LoVo (cell line): ENCODE results near the gene PRDM16.

Source experiments
- DNase-seq: peaks from one replicate; pipeline ENCODE4 v3.0.0-alpha.2; 2016; ENCODE audit warnings: low spot score

The PRDM16 gene

GRCh38 chr1:3053986-3054385 is 15.0 kb upstream of the PRDM16 start:
- DNase-seq: no peak

DNA sequence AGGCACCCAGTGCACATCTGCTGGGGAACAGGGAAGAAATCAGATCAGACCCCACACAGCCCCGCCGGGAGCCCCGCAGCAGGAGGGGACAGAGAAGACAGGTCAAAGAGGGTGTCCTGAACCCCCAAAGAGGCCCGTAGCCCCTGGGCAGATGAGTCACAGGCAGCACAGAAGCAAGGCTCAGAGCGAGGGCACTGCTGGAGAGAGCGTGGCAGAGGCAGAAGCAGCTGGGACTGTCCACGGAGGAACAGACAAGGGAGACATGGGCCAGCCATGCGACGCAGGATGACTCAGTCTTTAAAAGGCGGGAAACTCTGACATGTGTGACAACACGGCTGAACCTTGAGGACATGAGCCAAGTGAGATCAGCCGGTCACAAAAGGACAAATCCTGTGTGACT is 14.5 kb upstream of the PRDM16 start:
- no peak for DNase-seq

DNA sequence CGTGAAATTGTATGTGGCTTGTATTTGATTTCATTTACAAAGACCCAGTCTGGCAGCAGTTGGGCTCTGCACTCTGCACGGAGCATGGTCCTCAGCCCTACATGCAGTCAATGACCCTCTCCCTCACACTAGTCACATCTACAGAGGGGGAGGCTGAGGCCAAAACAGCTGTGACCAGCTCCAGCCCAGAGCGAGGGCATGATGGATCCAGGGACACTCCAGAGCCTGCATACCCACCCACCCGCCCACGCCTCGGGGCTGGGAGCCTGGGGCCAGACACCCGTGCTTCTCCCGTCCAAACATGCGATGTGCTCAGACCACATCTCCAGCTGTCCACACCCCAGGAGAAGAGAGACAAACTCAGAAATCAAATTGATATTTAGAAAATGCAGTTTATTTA is 14.0 kb upstream of the PRDM16 start:
- no peak for DNase-seq

- no peak for DNase-seq
These were observed 12.4 kb upstream of the PRDM16 start for GRCh38 chr1:3056641-3057040.

DNA sequence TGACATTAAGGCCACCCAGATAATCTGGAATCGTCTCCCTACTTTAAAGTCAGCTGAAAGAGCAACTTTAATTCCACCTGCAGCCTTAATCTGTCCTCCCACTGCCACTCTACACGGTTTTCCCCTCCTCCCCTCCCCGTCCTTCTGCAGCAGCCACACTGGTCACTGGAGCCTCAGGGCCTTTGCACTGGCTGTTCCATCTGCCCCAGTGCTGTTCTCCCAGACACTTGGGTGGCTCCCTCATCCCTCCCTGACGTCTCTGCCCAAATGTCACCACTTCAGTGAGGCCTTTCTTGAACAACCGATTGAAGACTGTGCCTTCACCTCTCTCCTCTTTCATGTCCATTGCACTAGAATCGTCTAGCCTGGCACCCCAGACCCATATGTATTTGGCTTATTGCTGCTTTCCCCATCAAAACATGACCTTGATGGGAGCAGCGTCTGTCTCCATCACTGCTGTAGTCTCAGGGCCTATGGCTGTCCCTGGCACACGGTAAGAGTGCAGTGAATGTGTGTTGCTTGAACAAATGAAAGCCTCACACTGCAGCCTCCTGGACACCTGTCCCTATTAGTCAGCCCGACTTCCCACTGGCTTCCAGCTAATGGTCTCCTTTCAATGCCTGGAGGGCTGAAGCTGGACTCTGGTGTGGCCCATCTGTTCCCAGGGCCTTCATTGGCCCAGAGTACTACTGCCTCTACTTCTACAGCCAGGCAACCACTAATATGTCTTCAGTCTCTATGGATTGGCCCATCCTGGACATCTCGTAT is 10.6 kb upstream of the PRDM16 start:
- no peak for DNase-seq

DNA sequence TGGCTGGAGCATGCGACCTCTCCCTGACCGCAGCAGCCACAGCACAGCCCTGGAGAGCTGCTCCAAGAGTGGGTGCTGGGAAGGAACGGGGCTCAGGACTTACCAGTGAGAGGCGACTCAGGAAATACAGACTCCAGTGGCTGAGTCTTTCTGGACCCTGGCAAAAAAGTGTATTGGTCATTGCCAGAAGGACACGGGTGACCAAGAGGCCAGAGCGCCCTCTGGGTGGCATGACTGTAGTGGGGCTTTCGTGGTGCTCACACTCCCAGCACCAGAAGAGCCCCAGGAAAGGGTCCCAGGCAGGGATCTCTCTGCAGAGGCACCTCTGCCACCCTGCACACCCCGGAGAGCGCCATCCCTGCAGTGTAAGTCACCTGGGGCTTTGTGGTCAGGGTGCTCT is 8.9 kb upstream of the PRDM16 start:
- DNase-seq: no peak

DNA sequence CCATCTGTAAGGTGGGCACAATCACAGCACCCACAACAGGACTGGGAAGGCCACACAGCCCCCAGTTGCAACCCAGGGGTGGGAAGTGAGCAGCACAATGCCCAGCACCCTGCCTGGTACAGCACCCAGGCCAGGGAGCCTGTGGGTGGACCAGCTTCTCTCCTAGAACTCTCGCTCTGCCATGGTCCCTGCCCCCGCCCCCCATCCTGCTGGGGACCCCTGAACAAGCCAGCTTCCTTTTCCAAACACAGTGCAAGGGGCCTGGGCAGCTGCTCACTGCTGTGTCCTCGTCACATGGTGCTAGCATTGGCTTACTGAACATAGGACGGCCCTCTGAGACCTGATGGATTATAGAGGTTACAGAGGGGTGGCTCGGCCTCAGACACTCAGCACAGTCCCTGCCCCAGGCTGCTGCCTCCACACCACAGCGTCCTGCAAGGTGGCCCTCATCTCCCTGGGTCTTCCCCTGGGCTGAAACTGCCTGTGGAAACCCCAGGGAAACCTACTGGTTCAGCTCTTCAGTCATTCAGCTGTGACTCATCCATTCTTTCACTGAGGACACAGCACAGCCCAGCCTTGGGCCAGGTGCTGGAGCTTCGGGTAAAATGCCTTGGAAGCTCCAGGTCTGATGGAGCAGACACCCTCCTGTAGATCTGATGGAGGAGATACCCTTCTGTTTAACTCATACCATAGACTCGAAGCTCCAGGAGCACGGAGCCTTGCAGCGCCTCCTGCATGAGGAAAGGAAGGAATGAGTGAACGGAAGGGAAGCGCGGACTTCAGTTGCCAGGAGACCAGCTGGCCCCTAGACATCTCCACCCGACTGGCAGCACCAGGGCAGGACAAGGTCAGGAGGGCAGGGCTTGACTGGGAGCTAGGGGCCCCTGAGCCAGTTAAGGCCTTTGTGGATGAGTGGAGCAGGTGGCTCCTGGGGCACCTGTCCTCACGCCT is 8.1 kb upstream of the PRDM16 start:
- DNase-seq: no peak

GRCh38 chr1:3061566-3061965 is 7.4 kb upstream of the PRDM16 start:
- no peak for DNase-seq

- no peak for DNase-seq
These were observed 6.9 kb upstream of the PRDM16 start for GRCh38 chr1:3061981-3062615.

DNA sequence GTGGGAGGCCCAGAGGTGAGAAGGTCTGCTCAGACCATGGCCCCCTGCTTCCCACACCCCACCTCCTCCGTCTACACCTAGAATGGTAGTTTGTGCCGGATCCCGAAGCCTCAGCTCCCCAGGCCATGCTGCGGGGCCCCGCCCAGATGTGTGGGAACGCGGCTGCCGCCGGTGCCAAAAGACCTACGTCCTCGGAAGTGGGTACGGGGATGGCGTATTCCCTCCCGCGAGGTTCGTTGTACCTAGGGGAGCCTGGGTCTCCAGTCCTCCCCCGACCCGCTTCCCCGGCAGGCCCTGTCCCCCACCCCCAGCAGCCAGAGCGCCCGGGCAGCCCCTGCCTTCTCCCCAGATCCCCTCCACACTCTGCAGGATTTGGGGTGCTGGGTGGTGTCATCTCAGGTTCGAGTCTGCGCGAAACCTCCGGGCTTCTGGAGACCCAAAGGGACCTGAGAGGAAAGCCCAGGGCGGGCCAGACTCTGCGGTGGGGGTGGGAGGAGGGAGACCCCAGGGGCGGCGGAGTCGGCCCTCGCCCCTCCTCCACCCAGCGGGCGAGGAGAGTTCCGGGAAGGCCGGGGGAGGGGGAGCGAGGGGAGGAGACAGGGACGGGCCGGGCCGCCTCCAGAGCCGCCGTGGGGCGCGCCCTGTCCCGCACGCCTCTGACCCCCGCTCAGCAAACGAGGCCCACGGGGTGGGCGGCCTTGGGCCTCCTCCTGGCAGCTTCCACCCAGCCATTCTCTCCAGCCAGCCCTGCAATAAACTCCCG is 6.2 kb upstream of the PRDM16 start:
- DNase-seq: no peak

- no peak for DNase-seq
These were observed 5.4 kb upstream of the PRDM16 start for GRCh38 chr1:3063379-3064295.

DNA sequence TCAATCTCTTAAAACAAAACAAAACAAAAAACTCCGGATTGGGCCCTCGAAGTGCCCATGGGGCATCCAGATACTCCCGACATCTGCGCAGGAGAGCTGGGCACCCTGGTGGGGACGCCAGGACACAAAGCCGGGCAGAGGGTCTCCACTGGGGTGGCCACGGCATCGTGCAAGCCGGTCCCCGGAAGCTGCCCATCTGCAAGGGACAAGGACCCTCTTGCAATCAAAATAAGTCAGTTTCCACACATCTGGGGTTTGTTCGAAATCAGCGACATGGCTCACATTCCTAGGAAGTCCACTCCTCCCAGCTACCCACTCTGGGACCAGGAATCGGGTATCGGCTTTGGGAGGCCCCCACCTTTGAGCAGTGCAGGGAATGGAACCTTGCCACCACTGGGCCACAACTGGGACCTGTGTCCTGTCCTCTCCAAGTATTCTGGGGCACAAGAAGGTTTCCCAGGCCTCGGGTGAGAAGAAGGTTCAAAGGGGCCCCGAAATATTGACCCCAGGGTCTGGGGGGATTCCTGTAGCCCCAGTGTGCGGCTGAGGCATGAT is 4.6 kb upstream of the PRDM16 start:
- no peak for DNase-seq

DNA sequence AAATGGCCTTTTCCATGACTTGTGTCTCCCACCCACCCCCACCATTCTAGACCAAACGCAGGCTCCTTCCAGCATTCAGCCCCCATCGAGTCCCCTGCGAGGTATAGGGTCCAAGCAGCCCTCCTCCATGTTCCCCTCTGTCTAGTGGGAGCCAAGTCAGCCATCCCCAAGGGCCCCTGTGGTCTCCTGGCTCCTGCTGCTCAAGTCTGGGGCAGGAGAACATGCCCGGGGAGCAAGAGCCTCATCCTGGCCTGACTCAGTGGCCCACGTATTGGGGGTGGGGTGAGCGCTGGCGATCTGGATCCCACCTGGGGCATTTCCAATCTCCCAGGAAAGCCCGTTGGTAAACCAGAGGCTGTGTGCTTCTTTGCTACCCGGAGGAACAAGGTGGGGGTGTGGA is 4.1 kb upstream of the PRDM16 start:
- DNase-seq: no peak

DNA sequence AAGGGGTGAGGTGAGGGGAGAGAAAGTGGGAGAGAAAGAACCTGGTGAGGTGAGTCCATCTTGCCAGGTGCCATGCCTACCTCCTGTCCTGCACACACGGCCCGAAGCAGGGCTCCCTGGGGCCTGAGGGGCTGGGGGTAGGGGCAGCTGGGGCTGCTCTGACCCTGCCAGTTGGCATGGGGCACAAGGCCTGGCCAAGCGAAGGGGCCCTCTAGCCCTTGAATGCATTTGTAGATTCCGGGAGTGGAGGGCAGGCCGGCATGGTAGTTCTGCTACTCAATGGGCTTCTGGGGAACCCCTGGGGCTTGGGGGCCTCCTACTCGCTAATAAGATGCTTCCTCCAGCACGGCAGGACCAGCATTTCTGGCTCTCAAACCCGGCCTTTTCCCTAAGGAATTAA is 3.6 kb upstream of the PRDM16 start:
- no peak for DNase-seq

- no peak for DNase-seq
These were observed 3.2 kb upstream of the PRDM16 start for GRCh38 chr1:3065797-3066196.

DNA sequence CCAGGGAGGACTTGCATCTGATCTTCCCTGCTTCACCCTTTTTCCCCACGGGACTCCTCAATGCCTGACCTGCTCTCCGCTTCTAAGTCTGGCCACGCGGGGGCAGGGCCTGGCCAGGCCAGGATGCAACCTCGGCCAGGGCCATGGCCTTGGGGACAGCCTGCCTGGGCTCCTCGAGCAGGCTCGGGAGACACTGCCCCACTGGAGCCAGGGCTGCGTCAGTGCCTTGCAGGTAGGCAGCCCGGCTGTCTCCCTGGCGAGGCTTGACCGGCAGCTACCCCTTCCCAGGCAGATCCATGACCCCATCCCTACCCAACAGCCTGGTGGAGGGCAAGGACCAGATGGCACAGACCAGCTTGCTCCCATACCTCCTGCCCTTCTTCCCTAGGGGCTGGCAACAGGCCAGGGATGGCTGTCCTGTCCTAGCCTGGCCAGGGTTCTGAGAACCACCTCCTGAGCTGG is 2.7 kb upstream of the PRDM16 start:
- DNase-seq: no peak

DNA sequence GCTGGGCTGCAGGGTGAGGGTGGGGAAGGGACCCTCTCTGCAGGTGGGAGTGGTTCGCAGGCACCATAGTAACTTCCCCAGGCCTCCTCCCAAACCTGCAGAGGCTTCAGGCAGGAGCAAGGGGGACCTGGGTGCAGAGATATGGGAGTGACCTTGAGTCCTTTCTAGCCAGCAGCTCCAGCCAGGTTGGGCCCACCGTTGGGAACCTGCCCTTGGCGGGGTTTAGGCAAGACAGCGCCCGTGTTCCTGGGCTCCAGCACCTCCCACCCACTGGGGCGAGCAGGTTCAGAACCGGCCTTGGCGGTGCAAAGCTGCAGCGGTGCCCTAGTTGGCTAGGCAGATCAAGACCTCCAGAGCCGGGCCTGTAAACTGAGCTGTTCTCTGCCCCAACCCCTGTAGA is 2.2 kb upstream of the PRDM16 start:
- DNase-seq: no peak

GRCh38 chr1:3067301-3067670 is 1.7 kb upstream of the PRDM16 start:
- DNase-seq: no peak

DNA sequence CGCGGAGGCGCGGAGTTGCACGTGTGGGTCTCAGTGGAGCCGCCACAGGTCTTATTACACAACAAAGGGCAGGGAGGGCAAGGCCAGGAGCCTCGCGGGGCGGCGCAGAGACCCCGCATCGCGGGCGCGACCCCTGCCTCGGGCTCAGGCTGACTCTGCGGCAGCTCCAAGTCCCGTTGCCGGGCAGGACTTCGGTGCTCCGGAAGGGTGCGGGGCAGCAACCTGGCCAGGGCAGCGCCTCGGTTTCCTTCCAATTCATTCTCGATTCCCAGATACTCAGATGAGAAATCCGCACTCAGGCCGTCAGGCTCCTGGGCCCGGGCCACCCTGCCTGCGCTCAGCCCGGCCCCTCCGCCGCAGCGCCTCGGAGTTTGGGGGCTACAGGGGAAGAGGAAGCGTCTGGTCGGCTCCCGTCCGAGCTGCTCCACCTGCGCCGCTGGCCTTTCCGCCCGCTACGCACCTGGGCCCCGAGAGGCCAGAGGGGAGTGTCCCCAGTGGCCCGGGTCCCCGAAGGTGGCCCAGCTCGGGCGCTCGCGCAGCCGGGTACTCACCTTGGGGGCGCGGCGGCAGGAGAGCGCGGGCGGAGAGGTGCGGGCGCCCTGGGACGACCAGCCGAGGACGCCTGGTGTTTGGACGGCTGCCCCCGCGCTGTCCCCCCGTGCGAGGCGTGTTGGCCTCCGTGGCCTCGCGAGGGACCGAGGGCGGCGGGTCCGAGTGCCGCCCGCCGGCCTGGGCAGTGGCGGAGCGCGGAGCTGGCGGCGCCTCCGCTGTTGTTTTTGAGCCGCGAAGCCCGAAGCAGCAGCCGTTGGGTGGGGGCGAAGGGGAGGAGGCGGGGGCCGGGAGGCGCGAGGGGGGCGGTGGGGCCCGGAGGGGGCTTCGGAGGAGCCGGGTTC is 1.1 kb upstream of the PRDM16 start:
- DNase-seq: no peak
